Neural progenitor cell (in vitro differentiated cells): ENCODE data around the gene ANKRD6. TPM values are rescaled to one million over a fixed set of nuclear protein-coding genes. Genes with fewer than 3 reads are reported as not detected.
A peak's percentile ranks its signal among the peaks of the same experiment; 100 is the strongest.

Experiments
- DNase-seq: peaks from one replicate; pipeline ENCODE4 v3.0.0-alpha.2; 2016; ENCODE audit warnings: low spot score
- H2AFZ ChIP-seq: fragments of 200-600 bp; sonication (generic); replicated peaks from 2 replicates; pipeline ENCODE4 v1.6.1; 2016; ENCODE audit warnings: antibody characterized with exemption
- H3F3A ChIP-seq: fragments of 200-600 bp; sonication (generic); 2 replicates; pipeline ENCODE4 v1.6.1; 2016; ENCODE audit warnings: antibody characterized with exemption, low read depth
- H3K27ac ChIP-seq: fragments of 200-600 bp; sonication (generic); 2 replicates; pipeline ENCODE4 v1.5.1; 2016; ENCODE audit warnings: mild to moderate bottlenecking
- H3K27me3 ChIP-seq: fragments of 200-600 bp; sonication (generic); 2 replicates; pipeline ENCODE4 v1.6.1; 2016; ENCODE audit warnings: mild to moderate bottlenecking, moderate library complexity
- H3K36me3 ChIP-seq: fragments of 200-600 bp; sonication (generic); 2 replicates; pipeline ENCODE4 v1.5.1; 2016
- H3K4me1 ChIP-seq: fragments of 200-600 bp; sonication (generic); 2 replicates; pipeline ENCODE4 v1.6.1; 2016; ENCODE audit warnings: mixed run types
- H3K4me2 ChIP-seq: fragments of 200-600 bp; sonication (generic); 2 replicates; pipeline ENCODE4 v1.6.1; 2016
- H3K4me3 ChIP-seq: fragments of 200-600 bp; sonication (generic); 2 replicates; pipeline ENCODE4 v1.5.1; 2016
- H3K79me2 ChIP-seq: fragments of 200-600 bp; sonication (generic); 2 replicates; pipeline ENCODE4 v1.6.1; 2016; ENCODE audit warnings: low read depth
- H3K9ac ChIP-seq: fragments of 200-600 bp; sonication (generic); 2 replicates; pipeline ENCODE4 v1.6.1; 2016
- H3K9me3 ChIP-seq: fragments of 200-600 bp; sonication (generic); 2 replicates; pipeline ENCODE4 v1.5.1; 2016; ENCODE audit warnings: low read depth
- H4K20me1 ChIP-seq: fragments of 200-600 bp; sonication (generic); 2 replicates; pipeline ENCODE4 v1.6.1; 2016; ENCODE audit warnings: low read depth
- H3K27ac Mint-ChIP-seq: 3 replicates; pipeline ENCODE4 v1.8.0; 2021; ENCODE audit warnings: mixed read lengths
- H3K27me3 Mint-ChIP-seq: 2 replicates; pipeline ENCODE4 v1.8.0; 2022; ENCODE audit warnings: low read depth, mild to moderate bottlenecking, inconsistent platforms, moderate library complexity, mixed read lengths; ENCODE audit not compliant: insufficient read depth
- H3K36me3 Mint-ChIP-seq: 3 replicates; pipeline ENCODE4 v1.8.0; 2021; ENCODE audit warnings: mixed read lengths
- H3K4me1 Mint-ChIP-seq: 3 replicates; pipeline ENCODE4 v1.8.0; 2021; ENCODE audit warnings: mixed read lengths
- H3K4me3 Mint-ChIP-seq: 3 replicates; pipeline ENCODE4 v1.8.0; 2021; ENCODE audit warnings: mild to moderate bottlenecking, moderate library complexity, mixed read lengths
- H3K9me3 Mint-ChIP-seq: 3 replicates; pipeline ENCODE4 v1.8.0; 2020; ENCODE audit warnings: mixed read lengths
- EZH2 ChIP-seq: fragments of 200-600 bp; sonication (generic); IDR thresholded peaks from 2 replicates; pipeline ENCODE4 v1.6.1; 2017; ENCODE audit warnings: antibody characterized with exemption, mild to moderate bottlenecking, moderate library complexity
- EZH2phosphoT487 ChIP-seq: fragments of 200-600 bp; sonication (generic); IDR thresholded peaks from 2 replicates; pipeline ENCODE4 v1.6.1; 2017; ENCODE audit warnings: antibody characterized with exemption
- total RNA-seq: library from RNA; depleted of rRNA; stranded (reverse); fragments of >200 nt; gene quantifications from 2 replicates; pipeline ENCODE4 v1.2.3, GENCODE V29; 2015; ENCODE audit warnings: low replicate concordance
- TF ChIP-seq, protein P1 (sequence below): fragments of 200-600 bp; sonication (generic); IDR thresholded peaks from 2 replicates; pipeline ENCODE4 v1.5.1; 2017; ENCODE audit warnings: antibody characterized with exemption, mild to moderate bottlenecking

ANKRD6 gene
- total RNA-seq, 1 donor from 2014 or later: 36.3 TPM

- H3K4me1 Mint-ChIP-seq: peaks cover 61% of the 10 kb centered on the region
- Histone ChIP-seq H3K79me2 (peaks cover 19% of the 10 kb centered on the region), H3K4me3 (peak within 1 kb of the TSS; percentile 89), H3K27ac (no peak within 1 kb of the TSS), H2AFZ (peak within 1 kb of the TSS; percentile 98), H4K20me1 (peaks cover 16% of the 10 kb centered on the region), H3K36me3 (no peaks in the 10 kb centered on the region), H3K9ac (no peak within 1 kb of the TSS), H3K4me1 (peaks cover 60% of the 10 kb centered on the region), H3K4me2 (peak within 1 kb of the TSS; percentile 98), H3K9me3 (no peaks in the 10 kb centered on the region), H3K27me3 (peaks cover 44% of the 10 kb centered on the region), H3F3A (peaks cover 72% of the 10 kb centered on the region)
- no peak for TF ChIP-seq EZH2
- TF ChIP-seq, protein P1, sequence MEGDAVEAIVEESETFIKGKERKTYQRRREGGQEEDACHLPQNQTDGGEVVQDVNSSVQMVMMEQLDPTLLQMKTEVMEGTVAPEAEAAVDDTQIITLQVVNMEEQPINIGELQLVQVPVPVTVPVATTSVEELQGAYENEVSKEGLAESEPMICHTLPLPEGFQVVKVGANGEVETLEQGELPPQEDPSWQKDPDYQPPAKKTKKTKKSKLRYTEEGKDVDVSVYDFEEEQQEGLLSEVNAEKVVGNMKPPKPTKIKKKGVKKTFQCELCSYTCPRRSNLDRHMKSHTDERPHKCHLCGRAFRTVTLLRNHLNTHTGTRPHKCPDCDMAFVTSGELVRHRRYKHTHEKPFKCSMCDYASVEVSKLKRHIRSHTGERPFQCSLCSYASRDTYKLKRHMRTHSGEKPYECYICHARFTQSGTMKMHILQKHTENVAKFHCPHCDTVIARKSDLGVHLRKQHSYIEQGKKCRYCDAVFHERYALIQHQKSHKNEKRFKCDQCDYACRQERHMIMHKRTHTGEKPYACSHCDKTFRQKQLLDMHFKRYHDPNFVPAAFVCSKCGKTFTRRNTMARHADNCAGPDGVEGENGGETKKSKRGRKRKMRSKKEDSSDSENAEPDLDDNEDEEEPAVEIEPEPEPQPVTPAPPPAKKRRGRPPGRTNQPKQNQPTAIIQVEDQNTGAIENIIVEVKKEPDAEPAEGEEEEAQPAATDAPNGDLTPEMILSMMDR: no peak
- peak; percentile 79 for DNase-seq
- H3K27ac Mint-ChIP-seq: peak within 1 kb of the TSS; percentile 87
- H3K27me3 Mint-ChIP-seq: peaks cover 19% of the 10 kb centered on the region
- no peaks in the 10 kb centered on the region for H3K36me3 Mint-ChIP-seq
- H3K9me3 Mint-ChIP-seq: no peaks in the 10 kb centered on the region
- peak within 1 kb of the TSS; percentile 91 for H3K4me3 Mint-ChIP-seq
These were observed 20.6 kb upstream of the ANKRD6 start, which contains the start of gene RRAGD for GRCh38 chr6:89412071-89413005. Gene RRAGD (minus strand): TSS chr6:89412273. CDS start chr6:89411993, 280 bp downstream.

DNA sequence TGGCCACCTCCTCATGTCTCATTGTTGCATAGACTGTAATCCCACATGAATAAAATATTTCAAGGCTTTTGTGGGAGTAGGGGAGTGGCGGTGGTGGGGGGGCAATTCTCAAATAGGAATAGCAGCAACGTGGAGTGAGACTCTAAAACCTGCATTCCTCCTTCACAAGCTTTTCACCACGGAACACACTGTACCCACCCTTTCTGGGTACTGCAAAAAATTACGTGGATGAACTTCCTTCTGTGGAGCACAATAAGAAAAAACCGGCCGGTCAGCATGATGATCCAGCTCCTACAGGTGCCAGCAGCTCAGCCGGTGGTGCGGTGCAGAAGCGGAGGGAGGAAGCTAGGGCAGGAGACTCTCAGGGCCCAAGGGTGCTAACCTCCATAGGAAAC lies 19.9 kb upstream of the ANKRD6 start:
- Mint-ChIP-seq H3K27ac (peak overlapping the region; percentile 87), H3K4me3 (peak overlapping the region; percentile 91), H3K4me1 (peaks cover 55% of the 10 kb centered on the region), H3K9me3 (no peaks in the 10 kb centered on the region), H3K27me3 (peaks cover 18% of the 10 kb centered on the region), H3K36me3 (no peaks in the 10 kb centered on the region)
- TF ChIP-seq, protein P1: no peak
- TF ChIP-seq EZH2phosphoT487: no peak
- TF ChIP-seq EZH2: no peak
- H3K79me2 ChIP-seq: peaks cover 12% of the 10 kb centered on the region
- peaks cover 59% of the 10 kb centered on the region for H3K4me1 ChIP-seq
- H3K9me3 ChIP-seq: no peaks in the 10 kb centered on the region
- H3K27ac ChIP-seq: no peak overlapping the region
- no peak for DNase-seq
- H3K4me2 ChIP-seq: peak overlapping the region; percentile 98
- H3K9ac ChIP-seq: no peak overlapping the region
- peak overlapping the region; percentile 89 for H3K4me3 ChIP-seq
- H2AFZ ChIP-seq: no peak overlapping the region
- peaks cover 16% of the 10 kb centered on the region for H4K20me1 ChIP-seq
- H3F3A ChIP-seq: peaks cover 72% of the 10 kb centered on the region
- H3K36me3 ChIP-seq: no peaks in the 10 kb centered on the region
- H3K27me3 ChIP-seq: peaks cover 41% of the 10 kb centered on the region

- no peak overlapping the region for H3K4me3 ChIP-seq
- no peak overlapping the region for H3K4me2 ChIP-seq
- no peaks in the 10 kb centered on the region for H3K9me3 ChIP-seq
- peaks cover 16% of the 10 kb centered on the region for H4K20me1 ChIP-seq
- H2AFZ ChIP-seq: no peak overlapping the region
- Mint-ChIP-seq H3K4me1 (peaks cover 50% of the 10 kb centered on the region), H3K9me3 (no peaks in the 10 kb centered on the region), H3K27me3 (peaks cover 18% of the 10 kb centered on the region), H3K4me3 (peak overlapping the region; percentile 24), H3K36me3 (no peaks in the 10 kb centered on the region), H3K27ac (no peak overlapping the region)
- peaks cover 47% of the 10 kb centered on the region for H3K4me1 ChIP-seq
- no peaks in the 10 kb centered on the region for H3K36me3 ChIP-seq
- no peak overlapping the region for H3K27ac ChIP-seq
- no peak for DNase-seq
- H3K27me3 ChIP-seq: peaks cover 36% of the 10 kb centered on the region
- H3K79me2 ChIP-seq: no peaks in the 10 kb centered on the region
- peaks cover 64% of the 10 kb centered on the region for H3F3A ChIP-seq
- no peak overlapping the region for H3K9ac ChIP-seq
- TF ChIP-seq EZH2phosphoT487: no peak
- TF ChIP-seq, protein P1: no peak
- TF ChIP-seq EZH2: no peak
These were observed 18.7 kb upstream of the ANKRD6 start for GRCh38 chr6:89414215-89414614.
